NB4 (cell line): ENCODE results near the gene ZMIZ2.

ENCODE experiments used
- POLR2A ChIP-seq: IDR thresholded peaks from 2 replicates; pipeline ENCODE4 v1.6.1; 2011; ENCODE audit warnings: mild to moderate bottlenecking; ENCODE audit not compliant: insufficient read length; ENCODE audit errors: extremely low read depth
- TF ChIP-seq, protein P1 (sequence below): IDR thresholded peaks from one replicate; pipeline ENCODE4 v1.5.1; 2012; ENCODE audit warnings: low read depth, low read length

DNA sequence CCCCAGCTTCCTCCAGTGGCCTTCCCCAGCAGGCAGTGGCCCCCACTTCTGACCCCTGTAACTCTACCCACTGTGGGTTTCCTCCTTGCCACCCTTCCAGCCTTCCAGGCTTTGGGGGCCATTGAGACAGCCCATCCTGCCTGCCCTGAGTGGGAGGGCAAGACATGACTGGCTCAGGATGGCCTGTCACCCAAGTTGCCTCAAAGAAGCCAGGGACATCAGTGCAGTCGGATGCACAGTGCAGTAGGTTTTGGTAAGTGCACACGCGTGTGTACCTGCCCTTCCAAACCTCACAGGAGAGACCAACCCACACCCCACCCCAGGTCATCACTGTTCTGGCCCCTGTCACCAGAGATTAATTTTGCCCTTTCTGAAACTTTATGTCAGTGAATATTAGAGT, 22.7 kb downstream of the ZMIZ2 start:
- no peak for TF ChIP-seq POLR2A
- TF ChIP-seq, protein P1, sequence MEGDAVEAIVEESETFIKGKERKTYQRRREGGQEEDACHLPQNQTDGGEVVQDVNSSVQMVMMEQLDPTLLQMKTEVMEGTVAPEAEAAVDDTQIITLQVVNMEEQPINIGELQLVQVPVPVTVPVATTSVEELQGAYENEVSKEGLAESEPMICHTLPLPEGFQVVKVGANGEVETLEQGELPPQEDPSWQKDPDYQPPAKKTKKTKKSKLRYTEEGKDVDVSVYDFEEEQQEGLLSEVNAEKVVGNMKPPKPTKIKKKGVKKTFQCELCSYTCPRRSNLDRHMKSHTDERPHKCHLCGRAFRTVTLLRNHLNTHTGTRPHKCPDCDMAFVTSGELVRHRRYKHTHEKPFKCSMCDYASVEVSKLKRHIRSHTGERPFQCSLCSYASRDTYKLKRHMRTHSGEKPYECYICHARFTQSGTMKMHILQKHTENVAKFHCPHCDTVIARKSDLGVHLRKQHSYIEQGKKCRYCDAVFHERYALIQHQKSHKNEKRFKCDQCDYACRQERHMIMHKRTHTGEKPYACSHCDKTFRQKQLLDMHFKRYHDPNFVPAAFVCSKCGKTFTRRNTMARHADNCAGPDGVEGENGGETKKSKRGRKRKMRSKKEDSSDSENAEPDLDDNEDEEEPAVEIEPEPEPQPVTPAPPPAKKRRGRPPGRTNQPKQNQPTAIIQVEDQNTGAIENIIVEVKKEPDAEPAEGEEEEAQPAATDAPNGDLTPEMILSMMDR: no peak
